HEK293 (cell line): ENCODE measurements around the gene ZNF276.
A peak's percentile ranks its signal among the peaks of the same experiment; 100 is the strongest.

Experiments used
- IKZF3 ChIP-seq: fragments of 450-650 bp; IDR thresholded peaks from 2 replicates; pipeline ENCODE4 v1.5.0; 2018; ENCODE audit warnings: missing biosample characterization, mild to moderate bottlenecking, missing genetic modification characterization, moderate library complexity
- PRDM1 ChIP-seq: fragments of 450-650 bp; formaldehyde crosslinking; IDR thresholded peaks from 2 replicates; pipeline ENCODE4; 2016; ENCODE audit warnings: missing biosample characterization, missing genetic modification characterization
- SCRT1 ChIP-seq: fragments of 450-650 bp; formaldehyde crosslinking; IDR thresholded peaks from 2 replicates; pipeline ENCODE4 v1.5.1; 2016; ENCODE audit warnings: missing biosample characterization, missing genetic modification characterization, borderline replicate concordance
- SETDB1 ChIP-seq: IDR thresholded peaks from one replicate; pipeline ENCODE4 v1.6.1; 2017; ENCODE audit warnings: mild to moderate bottlenecking, low read length, moderate library complexity, mixed read lengths; ENCODE audit not compliant: insufficient read length
- TCF7L2 ChIP-seq: IDR thresholded peaks from 2 replicates; pipeline ENCODE4 v1.6.1; 2011; ENCODE audit warnings: low read depth, mild to moderate bottlenecking, inconsistent platforms, low read length, moderate library complexity, borderline replicate concordance
- ZBTB17 ChIP-seq: fragments of 450-650 bp; formaldehyde crosslinking; IDR thresholded peaks from 2 replicates; pipeline ENCODE4 v1.5.1; 2016; ENCODE audit warnings: missing biosample characterization, missing genetic modification characterization
- ZBTB21 ChIP-seq: fragments of 450-650 bp; formaldehyde crosslinking; IDR thresholded peaks from 2 replicates; pipeline ENCODE4 v1.5.1; 2017; ENCODE audit warnings: missing biosample characterization, missing genetic modification characterization
- ZEB2 ChIP-seq: fragments of 450-650 bp; formaldehyde crosslinking; IDR thresholded peaks from 2 replicates; pipeline ENCODE4 v1.5.1; 2016; ENCODE audit warnings: missing biosample characterization, missing genetic modification characterization
- ZNF114 ChIP-seq: fragments of 450-650 bp; formaldehyde crosslinking; IDR thresholded peaks from 2 replicates; pipeline ENCODE4 v1.5.0; 2017; ENCODE audit warnings: missing biosample characterization, missing genetic modification characterization
- ZNF175 ChIP-seq: fragments of 450-650 bp; formaldehyde crosslinking; IDR thresholded peaks from 2 replicates; pipeline ENCODE4 v1.5.1; 2016; ENCODE audit warnings: missing biosample characterization, missing genetic modification characterization
- ZNF2 ChIP-seq: fragments of 450-650 bp; formaldehyde crosslinking; IDR thresholded peaks from 2 replicates; pipeline ENCODE4 v1.5.1; 2016; ENCODE audit warnings: missing biosample characterization, missing genetic modification characterization
- ZNF239 ChIP-seq: fragments of 450-650 bp; formaldehyde crosslinking; IDR thresholded peaks from 2 replicates; pipeline ENCODE4 v1.5.1; 2016; ENCODE audit warnings: missing biosample characterization, missing genetic modification characterization
- ZNF292 ChIP-seq: fragments of 450-650 bp; formaldehyde crosslinking; IDR thresholded peaks from 2 replicates; pipeline ENCODE4 v1.5.1; 2016; ENCODE audit warnings: low read depth, missing biosample characterization, missing genetic modification characterization, borderline replicate concordance
- ZNF324 ChIP-seq: fragments of 450-650 bp; formaldehyde crosslinking; IDR thresholded peaks from 2 replicates; pipeline ENCODE4 v1.5.1; 2016; ENCODE audit warnings: missing biosample characterization, missing genetic modification characterization
- ZNF626 ChIP-seq: fragments of 450-650 bp; sonication (Bioruptor Pico); formaldehyde crosslinking; IDR thresholded peaks from 2 replicates; pipeline ENCODE4 v1.5.1; 2018; ENCODE audit warnings: missing biosample characterization, missing genetic modification characterization, inconsistent platforms
- ZNF654 ChIP-seq: fragments of 450-650 bp; formaldehyde crosslinking; IDR thresholded peaks from 2 replicates; pipeline ENCODE4 v1.5.1; 2016; ENCODE audit warnings: low read depth, missing biosample characterization, missing genetic modification characterization
- ZNF664 ChIP-seq: fragments of 450-650 bp; formaldehyde crosslinking; IDR thresholded peaks from 2 replicates; pipeline ENCODE4 v1.5.1; 2016; ENCODE audit warnings: missing biosample characterization, missing genetic modification characterization
- ZNF777 ChIP-seq: fragments of 450-650 bp; formaldehyde crosslinking; IDR thresholded peaks from 2 replicates; pipeline ENCODE4 v1.5.1; 2017; ENCODE audit warnings: missing biosample characterization, missing genetic modification characterization, borderline replicate concordance
- ZNF843 ChIP-seq: fragments of 450-650 bp; formaldehyde crosslinking; IDR thresholded peaks from 2 replicates; pipeline ENCODE4 v1.5.1; 2016; ENCODE audit warnings: missing biosample characterization, missing genetic modification characterization
- TF ChIP-seq, protein P1 (sequence below): fragments of 450-650 bp; formaldehyde crosslinking; IDR thresholded peaks from 2 replicates; pipeline ENCODE4 v1.5.1; 2016; ENCODE audit warnings: missing biosample characterization, missing genetic modification characterization
- TF ChIP-seq, protein P2 (sequence below): fragments of 450-650 bp; formaldehyde crosslinking; IDR thresholded peaks from 2 replicates; pipeline ENCODE4 v1.5.1; 2016; ENCODE audit warnings: missing biosample characterization, missing genetic modification characterization
- TF ChIP-seq, protein P3 (sequence below): fragments of 450-650 bp; formaldehyde crosslinking; IDR thresholded peaks from 2 replicates; pipeline ENCODE4 v1.5.0; 2017; ENCODE audit warnings: missing biosample characterization, missing genetic modification characterization, borderline replicate concordance
- TF ChIP-seq, protein P4 (sequence below): fragments of 450-650 bp; formaldehyde crosslinking; IDR thresholded peaks from 2 replicates; pipeline ENCODE4 v1.5.1; 2016; ENCODE audit warnings: missing biosample characterization, missing genetic modification characterization
- TF ChIP-seq, protein P5 (sequence below): fragments of 450-650 bp; formaldehyde crosslinking; IDR thresholded peaks from 2 replicates; pipeline ENCODE4 v1.5.1; 2016; ENCODE audit warnings: missing biosample characterization, missing genetic modification characterization
- TF ChIP-seq, protein P6 (sequence below): fragments of 450-650 bp; formaldehyde crosslinking; IDR thresholded peaks from 2 replicates; pipeline ENCODE4 v1.5.1; 2016; ENCODE audit warnings: missing biosample characterization, missing genetic modification characterization

Gene ZNF276

DNA sequence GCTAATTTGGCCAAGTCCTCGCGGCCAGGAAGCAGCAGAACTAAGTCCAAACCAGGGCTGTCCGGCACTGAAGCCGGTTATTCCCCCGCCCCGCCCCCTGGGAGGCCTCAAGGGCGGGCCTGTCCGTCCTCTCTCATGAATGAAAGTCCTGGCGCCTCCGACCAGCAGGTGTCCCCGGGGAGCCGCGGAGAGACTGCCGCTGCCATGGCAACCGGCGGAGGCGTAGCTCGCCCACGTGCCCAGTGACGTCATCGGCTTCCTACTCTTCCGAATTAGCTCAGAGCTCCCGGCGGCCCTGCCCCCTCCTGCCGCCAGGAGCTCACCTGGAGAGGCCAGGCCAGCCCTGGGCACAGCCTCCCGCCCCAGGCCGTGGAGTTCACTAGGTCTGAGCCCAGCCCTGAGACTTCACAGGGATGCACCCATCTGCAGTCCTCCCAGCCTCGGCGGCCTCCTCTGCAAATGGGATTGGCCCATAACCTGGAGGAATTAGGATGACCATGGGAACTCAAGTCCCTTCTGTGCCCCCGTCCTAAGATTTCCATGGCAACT, 21.2 kb upstream of the ZNF276 start (continued):
- peak; percentile 64; the same call in 1 of the 2 replicates for TF ChIP-seq ZBTB17
- no peak for TF ChIP-seq ZNF777 (tag by site-specific recombination)
- peak; percentile 52; the same call in 1 of the 2 replicates for TF ChIP-seq SCRT1
- TF ChIP-seq, protein P1, sequence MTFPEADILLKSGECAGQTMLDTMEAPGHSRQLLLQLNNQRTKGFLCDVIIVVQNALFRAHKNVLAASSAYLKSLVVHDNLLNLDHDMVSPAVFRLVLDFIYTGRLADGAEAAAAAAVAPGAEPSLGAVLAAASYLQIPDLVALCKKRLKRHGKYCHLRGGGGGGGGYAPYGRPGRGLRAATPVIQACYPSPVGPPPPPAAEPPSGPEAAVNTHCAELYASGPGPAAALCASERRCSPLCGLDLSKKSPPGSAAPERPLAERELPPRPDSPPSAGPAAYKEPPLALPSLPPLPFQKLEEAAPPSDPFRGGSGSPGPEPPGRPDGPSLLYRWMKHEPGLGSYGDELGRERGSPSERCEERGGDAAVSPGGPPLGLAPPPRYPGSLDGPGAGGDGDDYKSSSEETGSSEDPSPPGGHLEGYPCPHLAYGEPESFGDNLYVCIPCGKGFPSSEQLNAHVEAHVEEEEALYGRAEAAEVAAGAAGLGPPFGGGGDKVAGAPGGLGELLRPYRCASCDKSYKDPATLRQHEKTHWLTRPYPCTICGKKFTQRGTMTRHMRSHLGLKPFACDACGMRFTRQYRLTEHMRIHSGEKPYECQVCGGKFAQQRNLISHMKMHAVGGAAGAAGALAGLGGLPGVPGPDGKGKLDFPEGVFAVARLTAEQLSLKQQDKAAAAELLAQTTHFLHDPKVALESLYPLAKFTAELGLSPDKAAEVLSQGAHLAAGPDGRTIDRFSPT = peak; percentile 87
- peak; percentile 79 for TF ChIP-seq ZNF843
- TF ChIP-seq ZEB2 (tag by site-specific recombination) = peak; percentile 98
- TF ChIP-seq, protein P2, sequence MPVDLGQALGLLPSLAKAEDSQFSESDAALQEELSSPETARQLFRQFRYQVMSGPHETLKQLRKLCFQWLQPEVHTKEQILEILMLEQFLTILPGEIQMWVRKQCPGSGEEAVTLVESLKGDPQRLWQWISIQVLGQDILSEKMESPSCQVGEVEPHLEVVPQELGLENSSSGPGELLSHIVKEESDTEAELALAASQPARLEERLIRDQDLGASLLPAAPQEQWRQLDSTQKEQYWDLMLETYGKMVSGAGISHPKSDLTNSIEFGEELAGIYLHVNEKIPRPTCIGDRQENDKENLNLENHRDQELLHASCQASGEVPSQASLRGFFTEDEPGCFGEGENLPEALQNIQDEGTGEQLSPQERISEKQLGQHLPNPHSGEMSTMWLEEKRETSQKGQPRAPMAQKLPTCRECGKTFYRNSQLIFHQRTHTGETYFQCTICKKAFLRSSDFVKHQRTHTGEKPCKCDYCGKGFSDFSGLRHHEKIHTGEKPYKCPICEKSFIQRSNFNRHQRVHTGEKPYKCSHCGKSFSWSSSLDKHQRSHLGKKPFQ = no peak
- no peak for TF ChIP-seq ZNF114 (tag by site-specific recombination)
- TF ChIP-seq ZNF654 (tag by site-specific recombination) = peak; percentile 24
- no peak for TF ChIP-seq ZNF664
- TF ChIP-seq TCF7L2 = no peak
- TF ChIP-seq ZNF175 = no peak
- peak; percentile 49; the same call in 1 of the 2 replicates for TF ChIP-seq ZNF2
- TF ChIP-seq ZNF626 (tag by site-specific recombination) = no peak
- TF ChIP-seq ZNF324 = peak; percentile 65; the same call in 1 of the 2 replicates
- TF ChIP-seq ZNF239 (tag by site-specific recombination) = no peak
- TF ChIP-seq, protein P3, sequence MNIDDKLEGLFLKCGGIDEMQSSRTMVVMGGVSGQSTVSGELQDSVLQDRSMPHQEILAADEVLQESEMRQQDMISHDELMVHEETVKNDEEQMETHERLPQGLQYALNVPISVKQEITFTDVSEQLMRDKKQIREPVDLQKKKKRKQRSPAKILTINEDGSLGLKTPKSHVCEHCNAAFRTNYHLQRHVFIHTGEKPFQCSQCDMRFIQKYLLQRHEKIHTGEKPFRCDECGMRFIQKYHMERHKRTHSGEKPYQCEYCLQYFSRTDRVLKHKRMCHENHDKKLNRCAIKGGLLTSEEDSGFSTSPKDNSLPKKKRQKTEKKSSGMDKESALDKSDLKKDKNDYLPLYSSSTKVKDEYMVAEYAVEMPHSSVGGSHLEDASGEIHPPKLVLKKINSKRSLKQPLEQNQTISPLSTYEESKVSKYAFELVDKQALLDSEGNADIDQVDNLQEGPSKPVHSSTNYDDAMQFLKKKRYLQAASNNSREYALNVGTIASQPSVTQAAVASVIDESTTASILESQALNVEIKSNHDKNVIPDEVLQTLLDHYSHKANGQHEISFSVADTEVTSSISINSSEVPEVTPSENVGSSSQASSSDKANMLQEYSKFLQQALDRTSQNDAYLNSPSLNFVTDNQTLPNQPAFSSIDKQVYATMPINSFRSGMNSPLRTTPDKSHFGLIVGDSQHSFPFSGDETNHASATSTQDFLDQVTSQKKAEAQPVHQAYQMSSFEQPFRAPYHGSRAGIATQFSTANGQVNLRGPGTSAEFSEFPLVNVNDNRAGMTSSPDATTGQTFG (tag by site-specific recombination) = peak; percentile 31; the same call in 1 of the 2 replicates
- TF ChIP-seq, protein P4, sequence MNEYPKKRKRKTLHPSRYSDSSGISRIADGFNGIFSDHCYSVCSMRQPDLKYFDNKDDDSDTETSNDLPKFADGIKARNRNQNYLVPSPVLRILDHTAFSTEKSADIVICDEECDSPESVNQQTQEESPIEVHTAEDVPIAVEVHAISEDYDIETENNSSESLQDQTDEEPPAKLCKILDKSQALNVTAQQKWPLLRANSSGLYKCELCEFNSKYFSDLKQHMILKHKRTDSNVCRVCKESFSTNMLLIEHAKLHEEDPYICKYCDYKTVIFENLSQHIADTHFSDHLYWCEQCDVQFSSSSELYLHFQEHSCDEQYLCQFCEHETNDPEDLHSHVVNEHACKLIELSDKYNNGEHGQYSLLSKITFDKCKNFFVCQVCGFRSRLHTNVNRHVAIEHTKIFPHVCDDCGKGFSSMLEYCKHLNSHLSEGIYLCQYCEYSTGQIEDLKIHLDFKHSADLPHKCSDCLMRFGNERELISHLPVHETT = peak; percentile 56; the same call in 1 of the 2 replicates
- peak; percentile 98 for TF ChIP-seq ZBTB21 (tag by site-specific recombination)
- peak; percentile 82 for TF ChIP-seq PRDM1 (tag by site-specific recombination)
- TF ChIP-seq IKZF3 = peak; percentile 95
- TF ChIP-seq, protein P5, sequence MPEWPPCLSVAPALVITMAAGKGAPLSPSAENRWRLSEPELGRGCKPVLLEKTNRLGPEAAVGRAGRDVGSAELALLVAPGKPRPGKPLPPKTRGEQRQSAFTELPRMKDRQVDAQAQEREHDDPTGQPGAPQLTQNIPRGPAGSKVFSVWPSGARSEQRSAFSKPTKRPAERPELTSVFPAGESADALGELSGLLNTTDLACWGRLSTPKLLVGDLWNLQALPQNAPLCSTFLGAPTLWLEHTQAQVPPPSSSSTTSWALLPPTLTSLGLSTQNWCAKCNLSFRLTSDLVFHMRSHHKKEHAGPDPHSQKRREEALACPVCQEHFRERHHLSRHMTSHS (tag by site-specific recombination) = no peak
- no peak for TF ChIP-seq ZNF292 (tag by site-specific recombination)
- TF ChIP-seq, protein P6, sequence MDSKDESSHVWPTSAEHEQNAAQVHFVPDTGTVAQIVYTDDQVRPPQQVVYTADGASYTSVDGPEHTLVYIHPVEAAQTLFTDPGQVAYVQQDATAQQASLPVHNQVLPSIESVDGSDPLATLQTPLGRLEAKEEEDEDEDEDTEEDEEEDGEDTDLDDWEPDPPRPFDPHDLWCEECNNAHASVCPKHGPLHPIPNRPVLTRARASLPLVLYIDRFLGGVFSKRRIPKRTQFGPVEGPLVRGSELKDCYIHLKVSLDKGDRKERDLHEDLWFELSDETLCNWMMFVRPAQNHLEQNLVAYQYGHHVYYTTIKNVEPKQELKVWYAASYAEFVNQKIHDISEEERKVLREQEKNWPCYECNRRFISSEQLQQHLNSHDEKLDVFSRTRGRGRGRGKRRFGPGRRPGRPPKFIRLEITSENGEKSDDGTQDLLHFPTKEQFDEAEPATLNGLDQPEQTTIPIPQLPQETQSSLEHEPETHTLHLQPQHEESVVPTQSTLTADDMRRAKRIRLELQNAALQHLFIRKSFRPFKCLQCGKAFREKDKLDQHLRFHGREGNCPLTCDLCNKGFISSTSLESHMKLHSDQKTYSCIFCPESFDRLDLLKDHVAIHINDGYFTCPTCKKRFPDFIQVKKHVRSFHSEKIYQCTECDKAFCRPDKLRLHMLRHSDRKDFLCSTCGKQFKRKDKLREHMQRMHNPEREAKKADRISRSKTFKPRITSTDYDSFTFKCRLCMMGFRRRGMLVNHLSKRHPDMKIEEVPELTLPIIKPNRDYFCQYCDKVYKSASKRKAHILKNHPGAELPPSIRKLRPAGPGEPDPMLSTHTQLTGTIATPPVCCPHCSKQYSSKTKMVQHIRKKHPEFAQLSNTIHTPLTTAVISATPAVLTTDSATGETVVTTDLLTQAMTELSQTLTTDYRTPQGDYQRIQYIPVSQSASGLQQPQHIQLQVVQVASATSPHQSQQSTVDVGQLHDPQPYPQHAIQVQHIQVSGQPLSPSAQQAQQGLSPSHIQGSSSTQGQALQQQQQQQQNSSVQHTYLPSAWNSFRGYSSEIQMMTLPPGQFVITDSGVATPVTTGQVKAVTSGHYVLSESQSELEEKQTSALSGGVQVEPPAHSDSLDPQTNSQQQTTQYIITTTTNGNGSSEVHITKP (tag by site-specific recombination) = peak; percentile 44
- no peak for TF ChIP-seq SETDB1
